G401 (cell line): Measurements from ENCODE around the gene IFNGR1. TPM values are rescaled to one million over a fixed set of nuclear protein-coding genes. Genes with fewer than 3 reads are reported as not detected.

Source experiments
- DNase-seq: peaks from one replicate; pipeline ENCODE4 v3.0.0-alpha.2; 2015; ENCODE audit warnings: low spot score
- in situ Hi-C: cut with HindIII; loops from 2 replicates; pipeline ENCODE4 v1.10.0; 2016; ENCODE audit warnings: low sequenced_read_pairs, mixed read lengths
- total RNA-seq: library from RNA; depleted of rRNA; stranded (reverse); fragments of >200 nt; shearing (Covaris generic); gene quantifications from 2 replicates; pipeline ENCODE4 v1.2.3, GENCODE V29; 2014

IFNGR1 gene
- total RNA-seq, 1 experiment from 2014 or later, result 29.8 TPM

GRCh38 chr6:137191236-137191635 is 27.9 kb downstream of the IFNGR1 start:
- in situ Hi-C loops, result no loop called here
- no peak for DNase-seq

DNA sequence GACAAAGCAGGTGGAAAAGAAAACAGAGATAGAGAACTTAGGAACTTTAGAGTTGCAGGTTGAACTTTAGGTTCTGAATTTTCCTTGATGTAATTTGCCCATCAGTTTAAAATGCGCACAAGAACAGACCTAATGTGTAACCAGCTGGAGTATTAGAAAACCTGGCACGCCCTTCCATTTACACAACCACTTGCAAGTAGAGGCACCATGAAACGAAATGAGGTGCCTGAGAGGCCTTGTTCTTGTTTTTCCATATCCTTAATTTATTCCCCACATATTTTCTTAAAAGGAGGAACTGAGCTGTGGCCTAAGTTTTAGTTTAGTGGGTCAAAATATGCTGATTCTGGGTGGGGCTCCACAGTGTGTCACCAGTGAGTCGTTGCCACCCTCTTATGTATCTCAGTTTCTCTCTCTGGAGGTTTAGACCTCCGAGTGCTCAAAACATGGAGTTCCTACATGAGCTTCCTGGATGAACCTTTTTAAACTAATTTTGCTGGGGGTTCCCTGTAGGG is 28.5 kb downstream of the IFNGR1 start:
- DNase-seq, result no peak
- in situ Hi-C loops, result no loop called here

DNA sequence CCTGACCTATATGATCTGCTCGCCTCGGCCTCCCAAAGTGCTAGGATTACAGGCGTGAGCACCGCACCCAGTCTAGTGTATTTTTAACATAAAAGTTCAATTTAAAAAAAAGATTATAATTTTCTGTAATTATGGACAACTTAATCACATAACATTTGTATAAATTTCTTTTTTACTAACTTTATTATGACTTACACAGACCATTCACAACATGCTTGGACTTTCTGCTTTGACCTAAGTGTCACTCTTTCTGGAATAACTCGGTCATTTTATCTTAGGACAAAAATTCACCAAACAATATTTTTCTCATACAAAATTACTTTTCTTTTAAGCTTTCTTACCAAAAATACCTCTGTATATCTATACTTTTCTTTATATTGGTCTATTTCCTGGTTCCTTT is 30.3 kb downstream of the IFNGR1 start:
- DNase-seq, result no peak
- in situ Hi-C loops, result no loop called here

DNA sequence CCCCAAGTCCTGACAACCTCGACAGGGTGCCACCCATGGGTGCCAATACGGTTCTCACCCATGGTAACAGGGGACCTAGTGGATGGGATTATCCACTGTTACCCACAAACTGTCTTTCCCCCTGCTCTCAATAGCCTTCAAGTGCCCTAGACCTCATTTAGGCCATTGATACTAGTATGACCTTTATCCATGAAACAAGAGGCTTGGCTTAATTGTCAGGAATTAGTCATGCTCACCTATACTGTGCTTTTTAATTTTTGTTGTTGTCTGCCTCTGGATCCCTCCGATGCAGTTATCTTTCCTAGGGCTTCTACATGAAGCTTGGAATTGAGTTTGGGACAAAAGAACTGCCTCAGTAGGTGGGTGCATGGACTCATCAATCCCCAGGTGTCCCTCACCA is 33.9 kb downstream of the IFNGR1 start:
- in situ Hi-C loops, result no loop called here
- no peak for DNase-seq

GRCh38 chr6:137182654-137183073 is 36.5 kb downstream of the IFNGR1 start:
- DNase-seq, result no peak
- in situ Hi-C loops, result no loop called here

DNA sequence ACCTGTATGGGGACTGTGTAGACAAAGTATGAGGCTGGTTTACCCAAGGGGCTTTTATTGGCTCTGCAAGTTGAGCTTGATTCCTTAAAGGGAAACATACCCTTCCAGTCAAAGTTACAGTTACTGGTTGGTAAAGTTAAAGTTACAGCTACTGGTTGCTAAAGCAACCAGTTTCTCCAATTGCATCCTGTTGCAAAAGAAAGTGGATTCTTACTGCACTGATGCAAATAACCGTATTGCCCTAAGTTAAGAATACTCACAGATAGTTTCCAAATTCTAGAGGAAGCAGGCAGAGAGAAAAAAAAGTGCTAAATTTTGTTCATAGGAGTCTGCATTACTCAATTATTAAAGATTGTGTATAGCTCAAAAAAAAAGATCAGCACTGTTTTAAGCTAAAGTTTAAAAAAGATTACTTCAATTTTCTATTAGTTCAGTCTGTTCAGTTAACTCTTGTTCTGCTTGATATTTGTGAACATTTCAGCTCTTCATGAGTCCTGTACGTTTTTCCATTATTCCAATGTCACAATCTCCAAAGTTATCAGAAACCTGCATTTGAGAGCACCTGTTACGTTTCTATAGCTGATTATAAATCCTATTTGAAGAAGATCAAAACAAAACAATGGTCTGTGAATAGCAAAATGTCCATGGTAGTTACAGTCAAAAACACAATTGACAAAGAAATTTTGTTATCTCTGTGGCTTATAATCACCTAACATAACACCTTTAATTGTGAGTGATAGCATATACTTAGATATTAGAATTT is 37.1 kb downstream of the IFNGR1 start:
- in situ Hi-C loops, result no loop called here
- no peak for DNase-seq

DNA sequence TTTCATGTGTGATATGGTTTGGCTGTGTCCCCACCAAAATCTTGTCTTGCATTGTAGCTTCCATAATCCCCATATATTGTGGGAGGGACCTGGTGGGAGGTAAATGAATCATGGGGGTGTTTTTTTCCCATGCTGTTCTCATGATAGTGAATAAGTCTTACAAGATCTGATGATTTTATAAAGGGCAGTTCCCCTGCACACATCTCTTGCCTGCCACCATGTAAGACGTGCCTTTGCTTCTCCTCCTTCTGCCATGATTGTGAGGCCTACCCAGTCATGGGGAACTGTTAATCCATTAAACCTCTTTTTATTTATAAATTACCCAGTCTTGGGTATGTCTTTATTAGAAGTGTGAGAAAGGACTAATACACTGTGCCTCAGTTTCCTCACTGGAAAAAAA is 41.6 kb downstream of the IFNGR1 start:
- in situ Hi-C loops, result no loop called here
- DNase-seq, result no peak

DNA sequence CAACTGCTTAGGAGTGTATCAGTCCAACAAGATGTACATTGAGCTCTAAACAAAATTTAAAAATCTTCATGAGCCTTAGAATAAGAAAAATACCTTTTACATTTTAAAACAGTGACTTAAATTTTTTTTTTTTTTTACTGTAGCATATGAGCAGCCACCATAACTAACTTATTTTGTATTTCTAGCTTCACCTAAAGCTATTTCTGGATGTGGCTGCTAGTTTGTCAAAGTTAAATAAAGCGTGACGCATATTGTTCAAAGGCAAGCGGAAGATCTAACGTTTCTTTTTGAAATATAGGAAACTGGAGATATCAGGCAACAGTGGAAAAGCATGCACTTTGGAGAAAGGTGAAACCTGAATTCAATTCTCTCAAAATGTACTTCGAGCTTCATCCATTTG is 42.5 kb downstream of the IFNGR1 start:
- in situ Hi-C loops, result no loop called here
- no peak for DNase-seq

DNA sequence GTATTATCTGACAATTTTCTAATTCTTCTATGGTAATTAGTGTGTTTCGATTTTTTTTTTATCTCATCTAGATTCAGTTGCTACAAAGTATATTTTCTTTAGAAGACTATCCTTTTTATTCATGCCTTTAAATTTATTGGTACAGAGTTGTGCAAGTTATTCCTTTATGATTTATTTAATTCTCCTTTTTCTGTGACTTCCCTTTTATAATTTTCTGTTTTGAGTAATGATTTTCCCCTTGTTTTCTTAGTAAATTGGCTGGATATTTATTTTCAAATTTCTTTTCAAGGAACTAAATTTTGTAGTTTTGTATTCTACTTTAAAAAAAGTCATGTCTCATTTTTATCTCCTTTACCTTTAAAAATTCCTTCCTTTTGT is 43.3 kb downstream of the IFNGR1 start:
- in situ Hi-C loops, result no loop called here
- no peak for DNase-seq

DNA sequence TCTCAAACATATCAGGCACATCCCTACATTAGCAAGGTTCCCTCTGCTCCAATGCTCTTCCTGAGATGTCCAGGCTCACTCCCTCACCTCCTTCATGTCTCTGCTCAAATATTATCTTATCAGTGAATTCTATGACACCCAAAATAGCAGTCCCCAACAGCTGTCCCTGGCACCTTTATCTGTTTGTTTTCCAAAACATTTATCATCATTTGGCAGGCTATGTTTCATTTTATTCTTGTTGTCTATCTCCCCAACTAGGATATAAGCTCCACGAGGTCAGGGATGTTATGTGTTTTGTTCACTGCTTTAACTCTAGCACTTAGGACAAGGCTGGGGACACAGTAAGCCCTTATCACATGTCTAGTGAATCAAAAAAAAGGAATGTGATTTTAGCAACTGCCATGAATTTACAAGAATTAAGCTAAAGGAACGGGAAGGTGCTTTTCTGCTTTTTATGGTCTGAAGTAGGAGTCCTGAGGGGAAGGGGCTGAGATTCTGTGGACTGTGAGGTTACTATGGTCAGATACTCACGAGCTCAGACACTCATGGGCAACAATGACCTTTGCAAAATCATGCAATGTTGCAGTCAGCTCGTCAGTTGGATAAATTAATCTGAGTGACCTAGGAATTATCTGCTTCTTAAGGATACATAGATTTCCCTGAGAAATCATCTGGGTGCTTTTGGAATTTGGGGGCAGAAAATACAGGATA is 43.9 kb downstream of the IFNGR1 start:
- DNase-seq, result no peak
- in situ Hi-C loops, result no loop called here

GRCh38 chr6:137173501-137173900 is 45.7 kb downstream of the IFNGR1 start, which contains the start of gene IL22RA2:
Gene IL22RA2 (minus strand): TSS chr6:137173644. CDS start chr6:137161749, 11,895 bp downstream.
- in situ Hi-C loops, result no loop called here
- no peak for DNase-seq

DNA sequence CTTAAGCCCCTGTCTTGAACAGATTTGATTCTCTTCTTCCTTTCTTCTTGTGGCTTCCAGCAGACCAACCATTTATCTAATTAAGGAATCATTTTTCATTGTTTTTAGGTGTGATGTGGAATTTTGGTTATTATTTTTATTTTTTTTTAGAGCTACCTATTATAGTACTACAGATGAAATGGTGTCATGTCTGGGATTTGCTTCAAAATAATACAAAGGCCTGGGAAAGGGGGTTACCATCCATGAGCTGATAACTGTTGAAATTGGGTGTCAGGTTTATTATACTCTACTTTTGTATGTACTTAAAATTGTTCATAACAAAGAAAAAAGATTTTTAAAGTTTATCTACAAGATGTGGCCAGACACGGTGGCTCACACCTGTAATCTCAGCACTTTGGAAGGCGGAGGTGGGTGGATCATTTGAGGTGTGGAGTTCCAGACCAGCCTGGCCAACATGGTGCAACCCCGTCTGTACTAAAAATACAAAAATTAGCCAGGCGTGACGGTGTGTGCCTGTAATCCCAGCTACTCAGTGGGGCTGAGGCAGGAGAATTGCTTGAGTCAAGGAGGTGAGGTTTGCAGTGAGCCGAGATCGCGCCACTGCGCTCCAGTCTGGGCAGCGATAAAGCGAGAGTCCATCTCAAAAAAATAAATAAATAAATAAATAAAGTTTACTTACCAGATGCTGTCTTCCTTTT is 46.3 kb downstream of the IFNGR1 start:
- in situ Hi-C loops, result no loop called here

GRCh38 chr6:137171824-137172733 is 47.1 kb downstream of the IFNGR1 start:
- in situ Hi-C loops, result no loop called here
- no peak for DNase-seq

More for the DNA sequence above, 46.3 kb downstream of the IFNGR1 start:
- DNase-seq, result no peak

DNA sequence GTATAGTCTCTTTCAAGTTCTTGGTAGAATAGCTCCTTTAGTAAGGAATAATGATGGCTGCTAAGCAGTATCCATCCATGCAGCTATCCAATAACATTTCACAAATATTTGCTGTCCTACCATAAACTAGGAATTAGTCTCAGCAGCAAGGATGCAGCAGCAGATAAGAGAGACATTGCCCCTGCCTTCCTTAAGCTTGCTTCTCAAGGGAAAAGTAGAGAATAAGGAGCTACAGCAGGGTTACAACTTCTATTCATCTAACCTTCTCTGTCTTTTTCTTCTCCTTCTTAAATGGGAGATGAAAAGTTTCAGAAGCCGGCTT is 48.2 kb downstream of the IFNGR1 start:
- in situ Hi-C loops, result no loop called here
- no peak for DNase-seq

DNA sequence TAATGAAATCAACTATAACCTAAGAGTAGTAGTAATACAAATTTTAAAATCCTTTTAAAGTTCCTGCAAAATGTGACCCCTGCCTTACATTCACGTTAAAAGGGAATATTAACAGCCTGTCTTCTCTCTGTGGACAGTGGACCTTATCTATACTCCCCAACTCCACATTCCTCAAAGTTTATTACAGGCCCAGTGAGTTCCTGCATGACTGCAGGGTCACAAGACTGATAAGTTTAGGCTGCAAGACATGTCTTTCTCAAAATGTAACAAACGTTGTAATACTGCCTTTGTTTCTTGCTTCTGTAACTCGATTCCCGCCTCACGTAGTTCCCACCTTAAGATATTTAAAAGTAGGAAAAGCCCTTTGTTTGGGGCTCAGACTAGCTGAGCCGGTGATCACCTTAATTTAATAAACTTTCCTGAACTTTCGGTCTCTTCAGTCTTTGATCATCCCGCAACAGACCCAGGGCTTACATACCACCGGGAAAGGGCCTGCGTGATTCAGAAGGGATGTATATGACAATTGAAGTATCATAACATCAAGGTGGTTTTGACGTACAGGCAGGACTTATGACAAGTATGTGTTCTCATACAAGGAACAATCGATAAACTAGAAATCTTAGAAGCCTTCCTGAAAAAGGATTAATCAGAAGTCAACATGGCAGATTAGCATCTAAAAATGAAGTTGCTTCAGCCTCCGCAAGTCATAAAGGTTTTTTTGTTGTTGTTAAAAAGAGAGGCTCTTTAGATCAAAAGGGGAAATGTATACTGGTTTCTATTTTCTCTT is 48.7 kb downstream of the IFNGR1 start:
- in situ Hi-C loops, result no loop called here
- DNase-seq, result no peak

DNA sequence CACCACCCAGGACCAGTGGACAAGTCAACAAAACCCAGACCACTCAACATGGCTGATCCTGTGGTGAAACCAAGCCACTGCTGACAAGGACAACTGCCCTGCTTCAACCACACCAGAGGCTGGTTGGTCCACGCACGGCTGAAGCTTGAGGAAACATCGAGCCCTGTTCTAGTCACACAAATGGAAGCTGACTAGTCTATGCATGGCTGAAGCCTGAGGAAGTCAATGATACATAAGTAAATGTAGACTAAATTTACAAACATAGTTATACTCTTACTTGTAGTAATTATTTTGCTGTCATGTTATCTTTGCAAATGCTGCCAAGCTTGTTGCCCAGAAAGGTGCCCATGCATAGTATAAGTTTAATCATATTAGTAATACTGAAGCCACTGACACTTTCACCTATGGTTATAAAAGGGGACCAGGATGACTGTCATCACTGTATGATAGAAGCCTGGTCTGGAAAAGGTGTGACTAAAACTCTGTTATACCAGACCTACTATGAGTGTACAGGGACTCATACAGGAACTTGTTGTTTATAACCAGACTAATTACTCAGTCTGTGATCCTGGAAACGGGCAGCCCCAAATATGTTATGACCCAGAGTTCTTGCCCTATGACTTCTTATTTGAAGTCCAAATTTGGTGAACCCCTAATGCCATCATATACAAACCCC is 51.3 kb downstream of the IFNGR1 start:
- no peak for DNase-seq
- in situ Hi-C loops, result no loop called here

GRCh38 chr6:137166247-137167098 is 52.7 kb downstream of the IFNGR1 start:
- in situ Hi-C loops, result no loop called here
- no peak for DNase-seq
